Calu3 (cell line): ENCODE measurements around the gene NDUFC2. TPM values are rescaled to one million over a fixed set of nuclear protein-coding genes. Genes with fewer than 3 reads are reported as not detected.
A peak's percentile ranks its signal among the peaks of the same experiment; 100 is the strongest.

Experiments used
- BruUV-seq: library from RNA; stranded (reverse); fragments of 400-500 nt; replicated peaks from 2 replicates; lab custom pipeline; 2021; lab: Mats Ljungman, UMichigan
- CTCF ChIA-PET: fragments of 300-600 bp; sonication (Branson Sonifier 250); formaldehyde crosslinking; loops from one replicate; lab custom pipeline; 2022; ENCODE audit warnings: antibody characterized with exemption; lab: Charles Lee
- DNase-seq: peaks from one replicate; pipeline ENCODE4 v3.0.0; 2022
- H3K27ac Mint-ChIP-seq: one replicate; pipeline ENCODE4 v1.8.0; 2022; ENCODE audit warnings: mixed read lengths; ENCODE audit not compliant: unreplicated experiment
- H3K27me3 Mint-ChIP-seq: one replicate; pipeline ENCODE4 v1.8.0; 2022; ENCODE audit warnings: mixed read lengths; ENCODE audit not compliant: unreplicated experiment
- H3K36me3 Mint-ChIP-seq: one replicate; pipeline ENCODE4 v1.8.0; 2022; ENCODE audit warnings: mild to moderate bottlenecking, moderate library complexity, mixed read lengths; ENCODE audit not compliant: insufficient read depth, unreplicated experiment
- H3K4me1 Mint-ChIP-seq: one replicate; pipeline ENCODE4 v1.8.0; 2022; ENCODE audit warnings: mild to moderate bottlenecking, low read depth, mixed read lengths; ENCODE audit not compliant: unreplicated experiment
- H3K4me3 Mint-ChIP-seq: one replicate; pipeline ENCODE4 v1.8.0; 2022; ENCODE audit warnings: mild to moderate bottlenecking, low read depth, moderate library complexity, mixed read lengths; ENCODE audit not compliant: unreplicated experiment
- H3K9me3 Mint-ChIP-seq: one replicate; pipeline ENCODE4 v1.8.0; 2022; ENCODE audit warnings: low read depth, mixed read lengths; ENCODE audit not compliant: unreplicated experiment
- intact Hi-C: fragments of 100-400 bp; cut with micrococcal nuclease; formaldehyde crosslinking; loops from one replicate; pipeline ENCODE4 v1.10.0; 2022; ENCODE audit not compliant: unreplicated experiment
- total RNA-seq: library from RNA; stranded (reverse); gene quantifications from 2 replicates; pipeline ENCODE4 v1.2.3, GENCODE V29; 2022
- TF ChIP-seq, protein P1 (sequence below): fragments of 200-600 bp; IDR thresholded peaks from one replicate; pipeline ENCODE4 v1.8.0; 2022; ENCODE audit warnings: antibody characterized with exemption; ENCODE audit not compliant: unreplicated experiment

The NDUFC2 gene
- total RNA-seq, 1 experiment from 2014 or later = 343 TPM

- Mint-ChIP-seq H3K36me3 (peaks cover 8% of the 10 kb centered on the region), H3K4me1 (peaks cover 27% of the 10 kb centered on the region), H3K9me3 (no peaks in the 10 kb centered on the region), H3K4me3 (no peak overlapping the region), H3K27me3 (no peaks in the 10 kb centered on the region), H3K27ac (no peak overlapping the region)
- CTCF ChIA-PET = interaction anchor here (0.6 kb wide), 1 partner anchor 59 kb away, joined by 3 read pairs; no protein-coding TSS in a partner anchor
- no TSS peak for BruUV-seq
- TF ChIP-seq, protein P1, sequence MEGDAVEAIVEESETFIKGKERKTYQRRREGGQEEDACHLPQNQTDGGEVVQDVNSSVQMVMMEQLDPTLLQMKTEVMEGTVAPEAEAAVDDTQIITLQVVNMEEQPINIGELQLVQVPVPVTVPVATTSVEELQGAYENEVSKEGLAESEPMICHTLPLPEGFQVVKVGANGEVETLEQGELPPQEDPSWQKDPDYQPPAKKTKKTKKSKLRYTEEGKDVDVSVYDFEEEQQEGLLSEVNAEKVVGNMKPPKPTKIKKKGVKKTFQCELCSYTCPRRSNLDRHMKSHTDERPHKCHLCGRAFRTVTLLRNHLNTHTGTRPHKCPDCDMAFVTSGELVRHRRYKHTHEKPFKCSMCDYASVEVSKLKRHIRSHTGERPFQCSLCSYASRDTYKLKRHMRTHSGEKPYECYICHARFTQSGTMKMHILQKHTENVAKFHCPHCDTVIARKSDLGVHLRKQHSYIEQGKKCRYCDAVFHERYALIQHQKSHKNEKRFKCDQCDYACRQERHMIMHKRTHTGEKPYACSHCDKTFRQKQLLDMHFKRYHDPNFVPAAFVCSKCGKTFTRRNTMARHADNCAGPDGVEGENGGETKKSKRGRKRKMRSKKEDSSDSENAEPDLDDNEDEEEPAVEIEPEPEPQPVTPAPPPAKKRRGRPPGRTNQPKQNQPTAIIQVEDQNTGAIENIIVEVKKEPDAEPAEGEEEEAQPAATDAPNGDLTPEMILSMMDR = no peak
- intact Hi-C loops = loop anchor here (5.0 to 10.0 kb wide), 2 partner anchors 54 to 271 kb away; partner anchors contain the start of gene INTS4
- no peak for DNase-seq
These were observed 31.1 kb downstream of the NDUFC2 start for GRCh38 chr11:78048561-78048960.

- Mint-ChIP-seq H3K4me3 (peak overlapping the region; percentile 74), H3K4me1 (peaks cover 32% of the 10 kb centered on the region), H3K36me3 (peaks cover 8% of the 10 kb centered on the region), H3K27ac (no peak overlapping the region), H3K9me3 (no peaks in the 10 kb centered on the region), H3K27me3 (no peaks in the 10 kb centered on the region)
- DNase-seq = no peak
- BruUV-seq = no TSS peak
- intact Hi-C loops = loop anchor here (1.0 to 10.0 kb wide), 3 partner anchors 34 to 269 kb away; partner anchors contain the start of gene INTS4
- TF ChIP-seq, protein P1 = no peak
- CTCF ChIA-PET = interaction anchor here (0.6 to 1.6 kb wide), 6 partner anchors 16 to 198 kb away, joined by 3 to 5 read pairs (median 4); partner anchors contain the start of gene INTS4
These were observed 33.2 kb downstream of the NDUFC2 start for GRCh38 chr11:78046486-78046854.

DNA sequence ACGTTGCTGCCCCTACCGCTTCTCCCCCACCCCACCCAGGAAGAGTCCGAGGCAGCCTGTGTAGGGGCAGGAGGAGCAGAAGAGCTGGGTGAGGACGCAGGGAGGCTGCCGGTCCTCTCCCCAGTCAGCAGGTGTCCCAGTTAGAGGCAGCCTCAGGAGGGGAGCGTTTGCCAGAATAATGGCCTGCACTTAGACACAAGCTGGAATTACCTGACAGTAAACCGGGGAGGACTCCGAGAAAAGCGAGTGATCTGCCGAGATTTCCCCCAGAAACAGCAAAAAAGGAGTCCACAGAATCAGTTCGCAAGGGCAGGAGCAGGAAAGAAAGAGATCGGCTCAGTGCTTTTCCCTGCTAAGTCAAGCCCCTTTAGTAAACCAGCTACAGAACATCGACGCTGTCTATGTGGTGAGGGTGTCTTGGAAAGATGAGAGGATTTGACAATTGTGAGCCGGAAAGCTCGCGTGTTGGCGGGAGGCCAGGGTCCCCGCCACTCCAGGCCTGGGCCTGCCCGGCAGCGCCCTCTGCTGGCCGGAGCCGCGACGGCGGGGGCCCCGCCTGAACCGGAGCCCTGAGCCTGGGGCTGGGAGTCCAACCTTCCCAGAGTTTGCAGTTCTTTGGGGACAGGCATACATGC is 33.7 kb downstream of the NDUFC2 start:
- Mint-ChIP-seq H3K27ac (peak overlapping the region; percentile 76), H3K27me3 (no peaks in the 10 kb centered on the region), H3K4me3 (peak overlapping the region; percentile 74), H3K9me3 (no peaks in the 10 kb centered on the region), H3K36me3 (peaks cover 11% of the 10 kb centered on the region), H3K4me1 (peaks cover 34% of the 10 kb centered on the region)
- no TSS peak for BruUV-seq
- CTCF ChIA-PET = interaction anchor here (0.5 to 1.6 kb wide), 6 partner anchors 15 to 51 kb away, joined by 3 to 5 read pairs (median 3); partner anchors contain the start of gene INTS4
- TF ChIP-seq, protein P1 = peak; percentile 95
- DNase-seq = peak; percentile 91
- intact Hi-C loops = loop anchor here (1.0 to 10.0 kb wide), 3 partner anchors 34 to 269 kb away; partner anchors contain the start of gene INTS4

GRCh38 chr11:78044706-78045105 is 35.0 kb downstream of the NDUFC2 start:
- Mint-ChIP-seq H3K27me3 (no peaks in the 10 kb centered on the region), H3K27ac (no peak overlapping the region), H3K4me1 (peaks cover 41% of the 10 kb centered on the region), H3K9me3 (no peaks in the 10 kb centered on the region), H3K4me3 (no peak overlapping the region), H3K36me3 (peaks cover 21% of the 10 kb centered on the region)
- DNase-seq = no peak
- TF ChIP-seq, protein P1 = no peak
- CTCF ChIA-PET = interaction anchor here (0.8 kb wide), 1 partner anchor 50 kb away, joined by 3 read pairs; no protein-coding TSS in a partner anchor
- intact Hi-C loops = loop anchor here (5.0 to 10.0 kb wide), 2 partner anchors 50 to 267 kb away; partner anchors contain the start of gene INTS4
- no TSS peak for BruUV-seq
